CD14-positive monocyte (primary cell): ENCODE measurements around the gene SH3BP5. TPM values are rescaled to one million over a fixed set of nuclear protein-coding genes. Genes with fewer than 3 reads are reported as not detected.

Experiments used
- DNase-seq, 3 donors: peaks; one replicate each; pipeline ENCODE4 v3.0.0-alpha.2; 2011 to 2022
- H2AFZ ChIP-seq: 2 replicates; pipeline ENCODE4 v1.6.0; 2012; ENCODE audit warnings: mild to moderate bottlenecking, low read depth, low read length, inconsistent platforms; ENCODE audit not compliant: insufficient read depth, poor library complexity, severe bottlenecking
- H3K27ac ChIP-seq, 2 donors: 1 replicate in 1 of 2; 2 replicates in 1 of 2; pipeline ENCODE4 v1.5.1; 2012 to 2013; ENCODE audit warnings: low read length in 2 of 2, control low read depth in 1 of 2, inconsistent platforms in 1 of 2, low read depth in 1 of 2, mild to moderate bottlenecking in 1 of 2
- H3K27me3 ChIP-seq, 2 donors: one replicate each; pipeline versions ENCODE4 v1.6.0 to v1.6.1; 2011 to 2013; ENCODE audit warnings: low read length in 2 of 2; ENCODE audit not compliant: control insufficient read depth in 2 of 2, insufficient read depth in 2 of 2
- H3K36me3 ChIP-seq, 2 donors: replicated peaks in 1 of 2; 1 replicate in 1 of 2; 2 replicates in 1 of 2; pipeline versions ENCODE4 v1.5.1 to v1.6.1; 2012 to 2013; ENCODE audit warnings: low read length in 2 of 2, control low read depth in 1 of 2, inconsistent platforms in 1 of 2, mild to moderate bottlenecking in 1 of 2; ENCODE audit not compliant: insufficient read depth in 2 of 2, control insufficient read depth in 1 of 2
- H3K4me1 ChIP-seq, 2 donors: 1 replicate in 1 of 2; 2 replicates in 1 of 2; pipeline versions ENCODE4 v1.5.1 to v1.6.1; 2012 to 2013; ENCODE audit warnings: low read length in 2 of 2, control low read depth in 1 of 2, inconsistent platforms in 1 of 2, mild to moderate bottlenecking in 1 of 2, moderate library complexity in 1 of 2; ENCODE audit not compliant: insufficient read depth in 2 of 2, control insufficient read depth in 1 of 2
- H3K4me2 ChIP-seq: replicated peaks from 2 replicates; pipeline ENCODE3; 2012; ENCODE audit warnings: low read length, moderate library complexity, mild to moderate bottlenecking; ENCODE audit not compliant: poor library complexity, severe bottlenecking; ENCODE audit errors: extremely low read depth
- H3K4me3 ChIP-seq, 3 experiments: fragments of 200-600 bp in 1 of 3; sonication (generic) in 1 of 3; replicated peaks in 1 of 3; 1 replicate in 2 of 3; 2 replicates in 1 of 3; pipeline ENCODE4 v1.5.1; 2011 to 2013; ENCODE audit warnings: low read length in 3 of 3, mild to moderate bottlenecking in 3 of 3, control low read depth in 2 of 3, low read depth in 2 of 3, inconsistent platforms in 1 of 3, moderate library complexity in 1 of 3
- H3K79me2 ChIP-seq: 2 replicates; pipeline ENCODE4 v1.6.0; 2012; ENCODE audit warnings: mild to moderate bottlenecking, control low read depth, inconsistent platforms, low read length, moderate library complexity; ENCODE audit not compliant: insufficient read depth
- H3K9ac ChIP-seq: 2 replicates; pipeline ENCODE4 v1.6.0; 2017; ENCODE audit warnings: low read length, mild to moderate bottlenecking; ENCODE audit not compliant: insufficient read depth, poor library complexity, severe bottlenecking
- H3K9me3 ChIP-seq, 2 donors: replicated peaks in 1 of 2; 1 replicate in 1 of 2; 2 replicates in 1 of 2; pipeline versions ENCODE4 v1.5.1 to v1.6.1; 2012 to 2013; ENCODE audit warnings: low read length in 2 of 2, control low read depth in 1 of 2; ENCODE audit not compliant: control insufficient read depth in 1 of 2, insufficient read depth in 1 of 2
- H4K20me1 ChIP-seq: 2 replicates; pipeline ENCODE4 v1.6.0; 2012; ENCODE audit warnings: mild to moderate bottlenecking, low read length, control low read depth, moderate library complexity; ENCODE audit not compliant: insufficient read depth
- H3K27ac Mint-ChIP-seq, 7 donors: one replicate each; pipeline ENCODE4 v1.8.0; 2020; ENCODE audit warnings: mild to moderate bottlenecking in 7 of 7, mixed read lengths in 7 of 7, moderate library complexity in 6 of 7, inconsistent platforms in 2 of 7
- H3K27me3 Mint-ChIP-seq, 3 donors: one replicate each; pipeline ENCODE4 v1.8.0; 2021 to 2022; ENCODE audit warnings: low read depth in 3 of 3, mild to moderate bottlenecking in 3 of 3, mixed read lengths in 3 of 3, moderate library complexity in 3 of 3, inconsistent platforms in 1 of 3
- H3K36me3 Mint-ChIP-seq, 2 donors: one replicate each; pipeline ENCODE4 v1.8.0; 2020; ENCODE audit warnings: mixed read lengths in 2 of 2, inconsistent platforms in 1 of 2, mild to moderate bottlenecking in 1 of 2
- H3K4me1 Mint-ChIP-seq: one replicate; pipeline ENCODE4 v1.8.0; 2020; ENCODE audit warnings: mild to moderate bottlenecking, mixed read lengths
- H3K4me3 Mint-ChIP-seq, 2 donors: one replicate each; pipeline ENCODE4 v1.8.0; 2020; ENCODE audit warnings: mild to moderate bottlenecking in 2 of 2, mixed read lengths in 2 of 2, moderate library complexity in 1 of 2
- H3K9me3 Mint-ChIP-seq, 7 donors: one replicate each; pipeline ENCODE4 v1.8.0; 2020 to 2022; ENCODE audit warnings: mixed read lengths in 7 of 7, mild to moderate bottlenecking in 6 of 7, moderate library complexity in 6 of 7, inconsistent platforms in 2 of 7
- WGBS: methylation state at CpG from one replicate; pipeline ENCODE4 v1.1.5; 2013; ENCODE audit warnings: missing lambda C conversion rate; ENCODE audit not compliant: insufficient coverage; 5-methylcytosine and 5-hydroxymethylcytosine counted together
- intact Hi-C, 2 donors: fragments of 100-400 bp; cut with micrococcal nuclease; formaldehyde crosslinking; loops; one replicate each; pipeline versions ENCODE4 v1.15.0 to v1.15.1; 2023
- polyA plus RNA-seq, 3 donors: library from polyadenylated mRNA; depleted of rRNA in 1 of 3; unstranded in 2 of 3; stranded (reverse) in 1 of 3; fragments of 300-500 nt in 2 of 3; fragments of >200 nt in 1 of 3; fragmentation: Illumina TruSeq in 2 of 3; gene quantifications; 1 replicate in 2 of 3; 2 replicates in 1 of 3; pipeline ENCODE4 v1.2.3, GENCODE V29; 2012 to 2021
- TF ChIP-seq, protein P1 (sequence below): fragments of 200-600 bp; IDR thresholded peaks from one replicate; pipeline ENCODE4 v1.8.0; 2022; ENCODE audit warnings: antibody characterized with exemption, mild to moderate bottlenecking

SH3BP5 gene
- polyA plus RNA-seq, 3 donors, result 10.7 to 29.6 (median 22.8) TPM

DNA sequence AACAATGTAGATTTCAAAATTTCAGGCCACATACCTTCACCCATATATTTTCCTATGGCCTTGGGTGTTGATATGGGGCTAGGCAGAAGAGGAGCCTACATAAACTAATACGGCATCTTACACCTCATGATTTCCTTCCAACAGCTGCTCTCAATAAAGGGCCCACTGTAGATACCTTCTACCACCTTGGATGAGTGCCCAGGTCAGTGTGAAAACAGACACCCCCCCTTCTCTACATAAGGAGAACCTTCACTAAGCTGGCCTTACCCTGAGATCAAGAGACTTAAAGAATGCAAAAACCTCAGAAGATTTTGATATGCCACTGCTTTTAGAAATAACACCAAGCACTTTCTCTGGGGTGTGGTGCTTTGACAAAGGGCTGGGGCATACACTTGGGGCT is 42.7 kb downstream of the SH3BP5 start:
- peaks cover 55 to 58% of the 10 kb centered on the region in 2 donors for H3K36me3 Mint-ChIP-seq
- Histone ChIP-seq H3K4me2 (no peak overlapping the region), H3K27ac (peak overlapping the region; percentile 25 to 95), H4K20me1 (no peaks in the 10 kb centered on the region), H3K4me1 (peaks cover 82 to 83% of the 10 kb centered on the region in 2 donors), H3K4me3 (no peak overlapping the region), H3K79me2 (peaks cover 58% of the 10 kb centered on the region), H3K36me3 (peaks cover 5 to 11% of the 10 kb centered on the region in 2 donors), H2AFZ (no peak overlapping the region), H3K9ac (no peak overlapping the region), H3K9me3 (no peaks in the 10 kb centered on the region), H3K27me3 (no peaks in the 10 kb centered on the region)
- H3K4me1 Mint-ChIP-seq, result peaks cover 80% of the 10 kb centered on the region
- intact Hi-C loops, result loop anchor here (2.0 to 5.0 kb wide), 2 partner anchors 17 to 342 kb away; partner anchors contain the start of gene NR2C2 (in 1 of the 2)
- no CpG with 5 or more reads among the region's 1 CpG for WGBS
- no peak for DNase-seq
- peaks cover 0 to 6% (median 0%) of the 10 kb centered on the region in 3 donors for H3K27me3 Mint-ChIP-seq
- H3K9me3 Mint-ChIP-seq, result peaks cover 0 to 2% (median 0%) of the 10 kb centered on the region in 7 donors
- H3K27ac Mint-ChIP-seq, result peak overlapping the region; percentile 70 to 100 (median 99)
- TF ChIP-seq, protein P1, sequence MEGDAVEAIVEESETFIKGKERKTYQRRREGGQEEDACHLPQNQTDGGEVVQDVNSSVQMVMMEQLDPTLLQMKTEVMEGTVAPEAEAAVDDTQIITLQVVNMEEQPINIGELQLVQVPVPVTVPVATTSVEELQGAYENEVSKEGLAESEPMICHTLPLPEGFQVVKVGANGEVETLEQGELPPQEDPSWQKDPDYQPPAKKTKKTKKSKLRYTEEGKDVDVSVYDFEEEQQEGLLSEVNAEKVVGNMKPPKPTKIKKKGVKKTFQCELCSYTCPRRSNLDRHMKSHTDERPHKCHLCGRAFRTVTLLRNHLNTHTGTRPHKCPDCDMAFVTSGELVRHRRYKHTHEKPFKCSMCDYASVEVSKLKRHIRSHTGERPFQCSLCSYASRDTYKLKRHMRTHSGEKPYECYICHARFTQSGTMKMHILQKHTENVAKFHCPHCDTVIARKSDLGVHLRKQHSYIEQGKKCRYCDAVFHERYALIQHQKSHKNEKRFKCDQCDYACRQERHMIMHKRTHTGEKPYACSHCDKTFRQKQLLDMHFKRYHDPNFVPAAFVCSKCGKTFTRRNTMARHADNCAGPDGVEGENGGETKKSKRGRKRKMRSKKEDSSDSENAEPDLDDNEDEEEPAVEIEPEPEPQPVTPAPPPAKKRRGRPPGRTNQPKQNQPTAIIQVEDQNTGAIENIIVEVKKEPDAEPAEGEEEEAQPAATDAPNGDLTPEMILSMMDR, result no peak
- no peak overlapping the region for H3K4me3 Mint-ChIP-seq

DNA sequence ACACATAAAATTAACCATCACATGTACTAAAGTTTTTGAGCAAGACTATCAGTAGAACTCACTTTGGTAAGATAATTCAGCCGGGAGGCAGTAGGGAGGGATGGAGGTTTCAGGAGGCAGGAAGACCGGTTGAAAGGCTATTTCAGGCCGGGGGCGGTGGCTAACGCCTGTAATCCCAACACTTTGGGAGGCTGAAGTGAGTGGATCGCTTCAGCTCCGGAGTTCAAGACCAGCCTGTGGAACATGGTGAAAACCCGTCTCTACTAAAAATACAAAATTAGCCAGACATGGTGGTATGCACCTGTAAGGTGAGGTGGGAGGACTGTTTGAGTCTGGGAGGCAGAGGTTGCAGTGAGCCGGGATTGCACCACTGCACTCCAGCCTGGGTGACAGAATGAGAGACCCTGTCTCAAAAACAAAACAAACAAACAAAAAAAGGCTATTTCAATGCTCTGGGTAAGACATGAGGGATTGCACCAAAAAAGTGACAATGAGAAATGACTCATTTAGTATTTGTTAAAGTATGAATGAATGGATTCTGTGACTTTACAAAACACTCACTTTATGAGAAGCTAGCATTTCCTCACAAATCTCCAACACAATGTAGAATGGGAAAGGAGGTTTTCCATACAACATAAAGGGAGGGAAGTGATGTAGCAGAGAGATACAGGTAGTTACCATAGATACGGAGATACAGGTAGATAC is 43.9 kb downstream of the SH3BP5 start:
- peak overlapping the region; percentile 96 to 100 (median 98) for H3K27ac Mint-ChIP-seq
- H3K4me1 Mint-ChIP-seq, result peaks cover 75% of the 10 kb centered on the region
- H3K27ac ChIP-seq, result peak overlapping the region; percentile 77 to 95
- peaks cover 5 to 11% of the 10 kb centered on the region in 2 donors for H3K36me3 ChIP-seq
- intact Hi-C loops, result loop anchor here (2.0 to 5.0 kb wide), 2 partner anchors 16 to 341 kb away; partner anchors contain the start of gene NR2C2 (in 1 of the 2)
- TF ChIP-seq, protein P1, result no peak
- H3K9me3 ChIP-seq, result no peaks in the 10 kb centered on the region
- H3K9ac ChIP-seq, result peak overlapping the region; percentile 56
- no peaks in the 10 kb centered on the region for H3K27me3 ChIP-seq
- peaks cover 0 to 2% (median 0%) of the 10 kb centered on the region in 7 donors for H3K9me3 Mint-ChIP-seq
- no peaks in the 10 kb centered on the region for H4K20me1 ChIP-seq
- H3K27me3 Mint-ChIP-seq, result peaks cover 0 to 3% (median 0%) of the 10 kb centered on the region in 3 donors
- peak overlapping the region in 1 of 2 donors; percentile 7 for H3K4me3 Mint-ChIP-seq
- peak; percentile 25 to 67 (median 66) for DNase-seq
- no peak overlapping the region for H2AFZ ChIP-seq
- peak overlapping the region in 1 of 3 experiments; percentile 21 for H3K4me3 ChIP-seq
- H3K4me1 ChIP-seq, result peaks cover 70 to 71% of the 10 kb centered on the region in 2 donors
- H3K36me3 Mint-ChIP-seq, result peaks cover 61 to 64% of the 10 kb centered on the region in 2 donors
- 100% methylated on average over 4 of the region's 10 CpGs for WGBS
- peaks cover 67% of the 10 kb centered on the region for H3K79me2 ChIP-seq
- H3K4me2 ChIP-seq, result peak overlapping the region; percentile 40
